HepG2 (cell line): ENCODE data around the gene RIPOR1. TPM values are rescaled to one million over a fixed set of nuclear protein-coding genes. Genes with fewer than 3 reads are reported as not detected.

Experiments used
- ATF7 ChIP-seq, 2 experiments: fragments of 450-650 bp in 1 of 2; sonication (generic) in 1 of 2; formaldehyde crosslinking in 1 of 2; IDR thresholded peaks; 2 replicates each; pipeline versions ENCODE4 v1.4.0 to v1.6.1; 2016 to 2020; ENCODE audit warnings: antibody characterized with exemption in 1 of 2, mild to moderate bottlenecking in 1 of 2, missing genetic modification reagents in 1 of 2
- ETV6 ChIP-seq: sonication (generic); formaldehyde crosslinking; conservative IDR thresholded peaks from 2 replicates; pipeline ENCODE4 v1.4.0; 2020; ENCODE audit warnings: missing genetic modification reagents
- FOXA1 ChIP-seq, 2 experiments: fragments of 450-650 bp in 1 of 2; sonication (generic) in 1 of 2; formaldehyde crosslinking in 1 of 2; IDR thresholded peaks; 2 replicates each; pipeline versions ENCODE4 v1.4.0 to v1.6.1; 2016 to 2020; ENCODE audit warnings: missing genetic modification reagents in 1 of 2
- GPN1 ChIP-seq: sonication (generic); formaldehyde crosslinking; IDR thresholded peaks from 2 replicates; pipeline ENCODE4 v1.5.1; 2020; ENCODE audit warnings: missing genetic modification reagents, borderline replicate concordance
- KDM3A ChIP-seq: IDR thresholded peaks from 2 replicates; pipeline ENCODE4 v1.6.1; 2018; ENCODE audit warnings: low read depth, missing compliant biosample characterization
- MEIS1 ChIP-seq: sonication (generic); formaldehyde crosslinking; IDR thresholded peaks from 2 replicates; pipeline ENCODE4 v1.9.0; 2021; ENCODE audit warnings: mild to moderate bottlenecking, missing genetic modification reagents, moderate library complexity, borderline replicate concordance
- NR2F2 ChIP-seq: IDR thresholded peaks from 2 replicates; pipeline ENCODE4 v1.6.1; 2012; ENCODE audit warnings: low read depth, inconsistent platforms, borderline replicate concordance
- RNF2 ChIP-seq: fragments of 450-650 bp; conservative IDR thresholded peaks from 2 replicates; pipeline ENCODE4 v1.6.1; 2016; ENCODE audit warnings: low read depth
- SAFB2 ChIP-seq: sonication (generic); formaldehyde crosslinking; IDR thresholded peaks from 2 replicates; pipeline ENCODE4 v1.5.1; 2020; ENCODE audit warnings: missing genetic modification reagents, low read depth, mild to moderate bottlenecking, borderline replicate concordance
- SPEN ChIP-seq: sonication (generic); formaldehyde crosslinking; IDR thresholded peaks from 2 replicates; pipeline ENCODE4 v1.5.1; 2020; ENCODE audit warnings: low read depth, mild to moderate bottlenecking, missing genetic modification reagents
- SRSF4 ChIP-seq: fragments of 200-400 bp; formaldehyde crosslinking; IDR thresholded peaks from one replicate; pipeline ENCODE4 v1.6.1; 2018; ENCODE audit warnings: mild to moderate bottlenecking, low read depth, low read length, moderate library complexity; ENCODE audit not compliant: poor library complexity, severe bottlenecking
- YEATS2 ChIP-seq: sonication (generic); formaldehyde crosslinking; IDR thresholded peaks from 2 replicates; pipeline ENCODE4 v1.4.0; 2020; ENCODE audit warnings: missing genetic modification reagents, borderline replicate concordance
- ZBTB3 ChIP-seq: sonication (generic); formaldehyde crosslinking; IDR thresholded peaks from 2 replicates; pipeline ENCODE4 v1.4.0; 2020; ENCODE audit warnings: low read depth, mild to moderate bottlenecking, moderate library complexity, missing genetic modification reagents, borderline replicate concordance
- ZFP37 ChIP-seq: sonication (generic); formaldehyde crosslinking; IDR thresholded peaks from 2 replicates; pipeline ENCODE4 v1.4.0; 2020; ENCODE audit warnings: missing genetic modification reagents, borderline replicate concordance
- ZMYM2 ChIP-seq: sonication (generic); formaldehyde crosslinking; IDR thresholded peaks from 2 replicates; pipeline ENCODE4 v1.8.0; 2022; ENCODE audit warnings: mild to moderate bottlenecking, missing genetic modification reagents
- ZNF253 ChIP-seq: sonication (generic); formaldehyde crosslinking; IDR thresholded peaks from 2 replicates; pipeline ENCODE4 v1.8.0; 2022; ENCODE audit warnings: mild to moderate bottlenecking, missing genetic modification reagents, borderline replicate concordance
- ZNF546 ChIP-seq: sonication (generic); formaldehyde crosslinking; conservative IDR thresholded peaks from 2 replicates; pipeline ENCODE4 v1.8.1; 2023; ENCODE audit warnings: mild to moderate bottlenecking, missing genetic modification reagents
- ZNF570 ChIP-seq: sonication (generic); formaldehyde crosslinking; IDR thresholded peaks from 2 replicates; pipeline ENCODE4 v1.4.0; 2020; ENCODE audit warnings: mild to moderate bottlenecking, missing genetic modification reagents, borderline replicate concordance
- ZNF724P ChIP-seq: sonication (generic); formaldehyde crosslinking; IDR thresholded peaks from 2 replicates; pipeline ENCODE4 v1.8.0; 2022; ENCODE audit warnings: missing genetic modification reagents, borderline replicate concordance
- ZNF766 ChIP-seq: sonication (generic); formaldehyde crosslinking; IDR thresholded peaks from 2 replicates; pipeline ENCODE4 v1.5.0; 2020; ENCODE audit warnings: missing genetic modification reagents, borderline replicate concordance
- ZNF781 ChIP-seq: sonication (generic); formaldehyde crosslinking; IDR thresholded peaks from 2 replicates; pipeline ENCODE4 v1.5.1; 2020; ENCODE audit warnings: borderline replicate concordance, mild to moderate bottlenecking, missing genetic modification reagents; ENCODE audit errors: not compliant biosample characterization
- polyA plus RNA-seq, 8 experiments: library from polyadenylated mRNA; depleted of rRNA in 3 of 8; stranded (reverse) in 7 of 8; unstranded in 1 of 8; fragments of >200 nt; fragmentation: Illumina TruSeq in 4 of 8; extraction: Trizol in 4 of 8; gene quantifications; 2 replicates each; pipeline versions ENCODE4 v1.2.1 to v1.2.3, GENCODE V29; 2011 to 2016; ENCODE audit warnings: low read depth in 4 of 8, missing spikeins in 1 of 8, mixed read lengths in 1 of 8; ENCODE audit not compliant: insufficient read depth in 1 of 8
- total RNA-seq, 5 experiments: library from RNA; depleted of rRNA; stranded (reverse); fragments of >200 nt; fragmentation: Illumina TruSeq; extraction: Trizol; gene quantifications; 2 replicates each; pipeline ENCODE4 v1.2.3, GENCODE V29; 2016; ENCODE audit warnings: low read depth in 1 of 5
- TF ChIP-seq, protein P1 (sequence below): sonication (generic); formaldehyde crosslinking; conservative IDR thresholded peaks from 2 replicates; pipeline ENCODE4 v1.8.1; 2023; ENCODE audit warnings: missing genetic modification reagents
- TF ChIP-seq, protein P2 (sequence below), 2 experiments: sonication (generic) in 1 of 2; formaldehyde crosslinking in 1 of 2; IDR thresholded peaks; 2 replicates each; pipeline versions ENCODE4 v1.4.0 to v1.6.1; 2018 to 2020; ENCODE audit warnings: missing genetic modification reagents in 2 of 2, borderline replicate concordance in 1 of 2, low read depth in 1 of 2, mild to moderate bottlenecking in 1 of 2, missing biosample characterization in 1 of 2
- TF ChIP-seq, protein P3 (sequence below): sonication (generic); formaldehyde crosslinking; IDR thresholded peaks from 2 replicates; pipeline ENCODE4 v1.9.0; 2021; ENCODE audit warnings: missing genetic modification reagents, mild to moderate bottlenecking, borderline replicate concordance

Gene RIPOR1
- total and polyA plus RNA-seq, 2 of the 13 experiments (the other 11 are each of a cell fraction or from before 2014, with no cell fraction given), result 4.6 to 8.1 TPM

DNA sequence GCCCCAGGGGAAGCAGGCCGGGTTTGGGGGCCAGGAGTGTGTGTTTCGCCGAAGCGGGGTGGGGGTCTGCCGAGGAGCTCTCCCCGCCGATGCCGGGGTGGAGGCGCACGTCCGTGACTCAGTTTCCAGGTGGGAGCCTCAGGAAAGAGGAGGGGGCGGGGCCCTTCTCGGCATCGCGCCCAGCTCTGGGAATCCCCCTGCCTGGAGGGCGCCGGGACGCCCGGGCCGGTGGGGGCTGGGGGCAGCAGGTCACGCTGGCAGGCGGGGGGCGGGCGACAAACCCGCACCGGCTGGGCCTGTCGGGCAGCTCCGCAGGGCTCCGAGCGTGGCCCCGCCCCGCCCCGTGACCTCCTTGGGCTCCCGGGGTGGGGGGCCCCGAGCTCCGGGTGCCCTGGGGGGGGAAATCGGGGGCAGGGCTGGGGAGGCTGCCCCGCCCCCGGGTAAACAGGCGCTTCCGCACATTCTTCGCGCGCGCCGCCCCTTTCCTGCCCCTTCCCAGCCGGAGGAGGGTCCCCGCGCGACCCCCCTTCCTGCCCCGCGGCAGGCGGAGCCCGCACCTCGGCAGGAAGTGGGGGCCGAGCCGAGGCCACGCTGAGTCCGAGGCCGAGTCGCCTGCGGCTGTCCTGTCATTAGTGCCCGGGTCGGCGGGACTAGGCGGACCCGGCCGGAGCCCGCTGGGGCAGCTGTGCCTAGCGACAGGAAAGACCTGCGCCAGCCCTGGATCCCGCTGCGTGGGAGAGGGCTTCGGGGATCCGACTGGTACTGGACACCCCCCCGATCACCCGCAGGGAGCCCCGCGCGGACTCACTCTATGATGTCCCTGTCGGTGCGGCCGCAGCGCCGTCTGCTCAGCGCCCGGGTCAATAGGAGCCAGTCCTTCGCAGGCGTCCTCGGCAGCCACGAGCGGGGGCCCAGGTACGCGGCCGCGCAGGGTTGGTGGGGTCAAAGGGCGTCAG, 9.3 kb downstream of the RIPOR1 start (continued):
- TF ChIP-seq ZFP37 (CRISPR knock-in tag) (peak; percentile 48; the same call in 1 of the 2 replicates), SAFB2 (CRISPR knock-in tag) (no peak), ZNF766 (no peak), ZBTB3 (no peak), YEATS2 (CRISPR knock-in tag) (no peak), ZNF724P (CRISPR knock-in tag) (no peak), SPEN (CRISPR knock-in tag) (peak; percentile 57; the same call in 1 of the 2 replicates), MEIS1 (CRISPR knock-in tag) (no peak), SRSF4 (no peak), ZNF781 (CRISPR knock-in tag) (no peak), ZNF570 (CRISPR knock-in tag) (no peak), GPN1 (no peak), ETV6 (no peak), ZMYM2 (0 out of 2 replicates have a peak, but pooled peaks have one; percentile 16), KDM3A (CRISPR knock-in tag) (no peak), FOXA1 (IDR thresholded peaks at IDR 0.05) (no peak), FOXA1 (CRISPR knock-in tag; IDR thresholded peaks at IDR 0.05) (peak; percentile 60), ZNF546 (CRISPR knock-in tag) (no peak; the same call in 1 of the 2 replicates), ZNF253 (CRISPR knock-in tag) (no peak), RNF2 (0 out of 2 replicates have a peak, but pooled peaks have one; percentile 48), NR2F2 (no peak), ATF7 (IDR thresholded peaks at IDR 0.05) (no peak), ATF7 (CRISPR knock-in tag; IDR thresholded peaks at IDR 0.05) (no peak)
- TF ChIP-seq, protein P1, sequence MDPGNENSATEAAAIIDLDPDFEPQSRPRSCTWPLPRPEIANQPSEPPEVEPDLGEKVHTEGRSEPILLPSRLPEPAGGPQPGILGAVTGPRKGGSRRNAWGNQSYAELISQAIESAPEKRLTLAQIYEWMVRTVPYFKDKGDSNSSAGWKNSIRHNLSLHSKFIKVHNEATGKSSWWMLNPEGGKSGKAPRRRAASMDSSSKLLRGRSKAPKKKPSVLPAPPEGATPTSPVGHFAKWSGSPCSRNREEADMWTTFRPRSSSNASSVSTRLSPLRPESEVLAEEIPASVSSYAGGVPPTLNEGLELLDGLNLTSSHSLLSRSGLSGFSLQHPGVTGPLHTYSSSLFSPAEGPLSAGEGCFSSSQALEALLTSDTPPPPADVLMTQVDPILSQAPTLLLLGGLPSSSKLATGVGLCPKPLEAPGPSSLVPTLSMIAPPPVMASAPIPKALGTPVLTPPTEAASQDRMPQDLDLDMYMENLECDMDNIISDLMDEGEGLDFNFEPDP (CRISPR knock-in tag), result no peak
- TF ChIP-seq, protein P2, sequence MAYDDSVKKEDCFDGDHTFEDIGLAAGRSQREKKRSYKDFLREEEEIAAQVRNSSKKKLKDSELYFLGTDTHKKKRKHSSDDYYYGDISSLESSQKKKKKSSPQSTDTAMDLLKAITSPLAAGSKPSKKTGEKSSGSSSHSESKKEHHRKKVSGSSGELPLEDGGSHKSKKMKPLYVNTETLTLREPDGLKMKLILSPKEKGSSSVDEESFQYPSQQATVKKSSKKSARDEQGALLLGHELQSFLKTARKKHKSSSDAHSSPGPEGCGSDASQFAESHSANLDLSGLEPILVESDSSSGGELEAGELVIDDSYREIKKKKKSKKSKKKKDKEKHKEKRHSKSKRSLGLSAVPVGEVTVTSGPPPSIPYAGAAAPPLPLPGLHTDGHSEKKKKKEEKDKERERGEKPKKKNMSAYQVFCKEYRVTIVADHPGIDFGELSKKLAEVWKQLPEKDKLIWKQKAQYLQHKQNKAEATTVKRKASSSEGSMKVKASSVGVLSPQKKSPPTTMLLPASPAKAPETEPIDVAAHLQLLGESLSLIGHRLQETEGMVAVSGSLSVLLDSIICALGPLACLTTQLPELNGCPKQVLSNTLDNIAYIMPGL (CRISPR knock-in tag; IDR thresholded peaks at IDR 0.05; ENCODE audit: borderline replicate concordance in 1 of 2, low read depth in 1 of 2), result peak; percentile 34 to 56; a peak in 3 of 4 replicates
- TF ChIP-seq, protein P3, sequence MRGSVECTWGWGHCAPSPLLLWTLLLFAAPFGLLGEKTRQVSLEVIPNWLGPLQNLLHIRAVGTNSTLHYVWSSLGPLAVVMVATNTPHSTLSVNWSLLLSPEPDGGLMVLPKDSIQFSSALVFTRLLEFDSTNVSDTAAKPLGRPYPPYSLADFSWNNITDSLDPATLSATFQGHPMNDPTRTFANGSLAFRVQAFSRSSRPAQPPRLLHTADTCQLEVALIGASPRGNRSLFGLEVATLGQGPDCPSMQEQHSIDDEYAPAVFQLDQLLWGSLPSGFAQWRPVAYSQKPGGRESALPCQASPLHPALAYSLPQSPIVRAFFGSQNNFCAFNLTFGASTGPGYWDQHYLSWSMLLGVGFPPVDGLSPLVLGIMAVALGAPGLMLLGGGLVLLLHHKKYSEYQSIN (CRISPR knock-in tag), result no peak
